Measurements from ENCODE around the gene OS9. TPM values are rescaled to one million over a fixed set of nuclear protein-coding genes. Genes with fewer than 3 reads are reported as not detected.
A peak's percentile ranks its signal among the peaks of the same experiment; 100 is the strongest.

Gene OS9
- total RNA-seq, 1 donor from 2014 or later: 284 TPM

- Mint-ChIP-seq H3K4me1 (ENCODE audit: low read depth) (no peaks in the 10 kb centered on the region), H3K27me3 (ENCODE audit: low read depth) (peaks cover 23% of the 10 kb centered on the region), H3K36me3 (ENCODE audit: low read depth) (peaks cover 10% of the 10 kb centered on the region), H3K27ac (ENCODE audit: unreplicated experiment) (peak overlapping the region; percentile 57), H3K4me3 (ENCODE audit: unreplicated experiment) (no peak overlapping the region), H3K9me3 (ENCODE audit: low read depth) (peaks cover 3% of the 10 kb centered on the region)
- DNase-seq (ENCODE audit: low spot score): no peak
- TF ChIP-seq CTCF (IDR thresholded peaks at IDR 0.05): no peak
Observed at GRCh38 chr12:57692500-57692899, 1.4 kb upstream of the OS9 start.

GRCh38 chr12:57693317-57693658 lies 644 bp upstream of the OS9 start:
- no peak for DNase-seq (ENCODE audit: low spot score)
- Mint-ChIP-seq H3K4me1 (ENCODE audit: low read depth) (no peaks in the 10 kb centered on the region), H3K27me3 (ENCODE audit: low read depth) (peaks cover 19% of the 10 kb centered on the region), H3K4me3 (ENCODE audit: unreplicated experiment) (no peak overlapping the region), H3K9me3 (ENCODE audit: low read depth) (peaks cover 3% of the 10 kb centered on the region), H3K36me3 (ENCODE audit: low read depth) (peaks cover 12% of the 10 kb centered on the region), H3K27ac (ENCODE audit: unreplicated experiment) (no peak overlapping the region)
- no peak for TF ChIP-seq CTCF (IDR thresholded peaks at IDR 0.05)

GRCh38 chr12:57694459-57695019 lies 607 bp downstream of the OS9 start:
- Mint-ChIP-seq H3K27me3 (ENCODE audit: low read depth) (peaks cover 11% of the 10 kb centered on the region), H3K4me1 (ENCODE audit: low read depth) (no peaks in the 10 kb centered on the region), H3K9me3 (ENCODE audit: low read depth) (peaks cover 3% of the 10 kb centered on the region), H3K36me3 (ENCODE audit: low read depth) (peaks cover 24% of the 10 kb centered on the region), H3K27ac (ENCODE audit: unreplicated experiment) (no peak overlapping the region), H3K4me3 (ENCODE audit: unreplicated experiment) (no peak overlapping the region)
- no peak for TF ChIP-seq CTCF (IDR thresholded peaks at IDR 0.05)
- DNase-seq (ENCODE audit: low spot score): no peak

- Mint-ChIP-seq H3K4me1 (ENCODE audit: low read depth) (no peaks in the 10 kb centered on the region), H3K4me3 (ENCODE audit: unreplicated experiment) (no peak overlapping the region), H3K36me3 (ENCODE audit: low read depth) (peaks cover 25% of the 10 kb centered on the region), H3K9me3 (ENCODE audit: low read depth) (peaks cover 3% of the 10 kb centered on the region), H3K27ac (ENCODE audit: unreplicated experiment) (no peak overlapping the region), H3K27me3 (ENCODE audit: low read depth) (peaks cover 1% of the 10 kb centered on the region)
- no peak for DNase-seq (ENCODE audit: low spot score)
- TF ChIP-seq CTCF (IDR thresholded peaks at IDR 0.05): no peak
Observed at GRCh38 chr12:57695770-57696432, 2.0 kb downstream of the OS9 start.

GRCh38 chr12:57697076-57697475 lies 3.1 kb downstream of the OS9 start:
- H3K4me3 Mint-ChIP-seq (ENCODE audit: unreplicated experiment): no peak overlapping the region

More at GRCh38 chr12:57697076-57697475, 3.1 kb downstream of the OS9 start:
- H3K27ac Mint-ChIP-seq (ENCODE audit: unreplicated experiment): no peak overlapping the region
- no peaks in the 10 kb centered on the region for H3K4me1 Mint-ChIP-seq (ENCODE audit: low read depth)
- no peak for DNase-seq (ENCODE audit: low spot score)
- H3K36me3 Mint-ChIP-seq (ENCODE audit: low read depth): peaks cover 25% of the 10 kb centered on the region
- TF ChIP-seq CTCF (IDR thresholded peaks at IDR 0.05): no peak
- no peaks in the 10 kb centered on the region for H3K27me3 Mint-ChIP-seq (ENCODE audit: low read depth)
- H3K9me3 Mint-ChIP-seq (ENCODE audit: low read depth): no peaks in the 10 kb centered on the region
